Measurements from ENCODE around the gene GRB10. TPM values are rescaled to one million over a fixed set of nuclear protein-coding genes. Genes with fewer than 3 reads are reported as not detected.

GRB10 gene
- total RNA-seq, 8 experiments from 2014 or later, result 14.7 to 38.6 (median 30.9) TPM

GRCh38 chr7:50653126-50653864, 129.4 kb downstream of the GRB10 start:
- ATAC-seq (replicated peaks in 6 of 8), result peak in 5 of 8 experiments; percentile 21 to 96 (median 88)
- Histone ChIP-seq H3K27ac (no peak overlapping the region), H3K4me3 (no peak overlapping the region), H3K4me1 (replicated peaks in 1 of 2) (no peaks in the 10 kb centered on the region)
- 0 to 98% (median 89%) methylated on average over 2 to 9 of the region's 16 CpGs; no CpG with 5 or more reads in 4 of the 10 experiments for WGBS, 10 experiments
- in situ Hi-C loops (cut with MboI; ENCODE audit: low pct_unique_long_range_greater_than_20kb in 2 of 9, low sequenced_read_pairs in 9 of 9, unreplicated experiment in 9 of 9), result no loop called here

DNA sequence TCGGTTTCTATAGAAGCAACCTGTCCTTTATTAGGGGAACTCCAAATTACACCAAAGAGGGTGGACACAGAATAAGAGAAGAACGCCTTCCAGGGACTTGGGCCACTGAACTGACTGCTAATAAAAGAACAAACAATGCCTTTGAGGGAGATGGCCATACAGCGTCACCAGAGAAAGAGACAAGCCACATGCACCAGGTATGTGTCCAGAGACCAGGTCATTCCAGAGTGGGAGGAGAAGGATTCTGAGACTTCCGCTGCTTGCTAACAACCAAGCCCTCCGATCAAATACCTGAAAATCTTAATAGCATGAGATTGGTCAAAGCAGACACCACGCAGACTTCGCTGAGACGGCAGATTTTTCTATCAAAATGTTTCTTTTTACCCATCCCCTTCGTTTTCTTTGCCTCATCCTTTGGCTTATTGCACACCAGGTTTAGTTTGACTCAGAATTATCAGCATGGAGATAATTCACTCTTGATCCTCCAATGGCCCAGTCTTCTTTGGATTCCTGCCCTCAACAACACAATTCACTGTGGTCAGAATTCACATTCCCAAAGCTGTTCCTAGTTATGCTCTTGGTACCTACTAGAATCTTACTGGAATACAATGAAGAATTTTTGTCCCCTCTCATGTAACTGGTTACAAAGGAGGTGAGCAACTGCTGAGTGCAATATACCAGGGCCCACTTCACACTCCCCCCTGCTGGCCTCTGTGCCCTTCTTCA, 130.1 kb downstream of the GRB10 start:
- 79 to 100% (median 93%) methylated on average over 3 to 8 of the region's 9 CpGs; no CpG with 5 or more reads in 2 of the 10 experiments for WGBS, 10 experiments
- H3K27ac ChIP-seq, result no peak overlapping the region
- H3K4me3 ChIP-seq, result no peak overlapping the region
- no peaks in the 10 kb centered on the region for H3K4me1 ChIP-seq (replicated peaks in 1 of 2)
- ATAC-seq (replicated peaks in 6 of 8), result no peak
- in situ Hi-C loops (cut with MboI; ENCODE audit: low pct_unique_long_range_greater_than_20kb in 2 of 9, low sequenced_read_pairs in 9 of 9, unreplicated experiment in 9 of 9), result no loop called here

DNA sequence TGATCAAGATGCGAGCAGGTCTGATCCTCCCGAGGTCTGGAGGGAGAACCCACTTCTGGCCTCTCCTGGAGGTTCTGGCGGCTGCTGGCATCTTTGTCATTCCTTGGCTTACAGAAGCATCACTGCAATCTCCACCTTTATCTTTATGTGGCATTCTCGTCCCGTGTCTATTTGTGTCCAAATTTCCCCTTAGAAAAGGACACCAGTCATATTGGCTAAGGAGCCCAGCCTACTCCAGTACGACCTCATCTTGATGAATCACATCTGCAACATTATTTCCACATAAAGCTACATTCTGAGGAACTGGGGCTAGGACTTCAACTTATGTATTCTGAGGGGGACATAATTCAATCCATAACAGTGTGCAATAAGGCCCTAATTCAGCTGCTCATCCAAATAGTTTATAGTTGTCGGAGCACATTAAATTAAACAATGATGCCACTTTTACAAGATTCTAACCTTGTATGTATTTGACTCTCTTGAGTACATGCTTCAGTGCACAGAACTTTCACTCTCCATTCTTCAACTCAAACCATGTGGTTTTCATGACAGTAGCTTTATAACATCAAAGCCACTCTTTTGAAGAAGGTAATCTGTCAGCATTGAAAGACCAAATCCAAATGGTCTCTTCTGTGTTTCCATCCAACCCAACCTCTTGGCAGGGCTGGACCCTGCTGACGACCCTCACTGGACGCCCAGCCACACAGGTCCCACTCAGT, 131.3 kb downstream of the GRB10 start:
- no peak for ATAC-seq (replicated peaks in 6 of 8)
- Histone ChIP-seq H3K27ac (no peak overlapping the region), H3K4me3 (no peak overlapping the region), H3K4me1 (replicated peaks in 1 of 2) (no peaks in the 10 kb centered on the region)
- WGBS, 10 experiments, result 64 to 100% (median 97%) methylated on average over 1 to 8 of the region's 9 CpGs; no CpG with 5 or more reads in 1 of the 10 experiments
- in situ Hi-C loops (cut with MboI; ENCODE audit: low pct_unique_long_range_greater_than_20kb in 2 of 9, low sequenced_read_pairs in 9 of 9, unreplicated experiment in 9 of 9), result no loop called here

DNA sequence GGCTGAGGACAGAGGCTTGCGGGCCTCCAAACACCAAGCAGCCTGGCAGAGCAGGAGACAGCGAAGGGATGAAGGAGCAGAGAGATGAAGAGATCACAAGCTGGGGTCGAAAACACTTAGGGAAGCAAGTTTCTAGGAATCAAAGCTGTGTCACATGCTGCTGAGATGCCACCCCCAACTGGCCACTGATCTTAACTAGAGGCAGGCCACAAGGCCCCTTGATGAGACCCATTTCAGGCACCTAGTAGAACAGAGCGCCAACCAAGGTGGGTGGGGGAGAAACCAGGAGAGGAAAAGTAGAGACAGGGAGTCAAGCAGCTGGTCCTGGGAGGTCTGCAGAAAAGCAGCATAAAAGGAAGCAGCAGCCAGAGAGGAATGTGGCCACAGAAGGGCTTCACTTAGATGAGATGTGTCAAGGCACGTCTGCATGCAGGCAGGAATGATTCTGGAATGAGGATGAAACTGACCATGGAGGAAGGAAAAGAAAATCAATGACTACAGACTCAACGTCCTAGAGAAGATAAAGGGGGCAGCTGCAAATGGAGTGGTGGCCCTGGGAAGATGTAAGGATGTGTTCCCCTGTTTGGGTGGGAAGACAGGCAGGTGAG, 132.5 kb downstream of the GRB10 start:
- H3K4me3 ChIP-seq, result no peak overlapping the region
- 40 to 100% (median 100%) methylated on average over 2 to 4 of the region's 6 CpGs; no CpG with 5 or more reads in 1 of the 10 experiments for WGBS, 10 experiments
- in situ Hi-C loops (cut with MboI; ENCODE audit: low pct_unique_long_range_greater_than_20kb in 2 of 9, low sequenced_read_pairs in 9 of 9, unreplicated experiment in 9 of 9), result no loop called here
- ATAC-seq (replicated peaks in 6 of 8), result no peak
- H3K4me1 ChIP-seq (replicated peaks in 1 of 2), result no peaks in the 10 kb centered on the region
- no peak overlapping the region for H3K27ac ChIP-seq

DNA sequence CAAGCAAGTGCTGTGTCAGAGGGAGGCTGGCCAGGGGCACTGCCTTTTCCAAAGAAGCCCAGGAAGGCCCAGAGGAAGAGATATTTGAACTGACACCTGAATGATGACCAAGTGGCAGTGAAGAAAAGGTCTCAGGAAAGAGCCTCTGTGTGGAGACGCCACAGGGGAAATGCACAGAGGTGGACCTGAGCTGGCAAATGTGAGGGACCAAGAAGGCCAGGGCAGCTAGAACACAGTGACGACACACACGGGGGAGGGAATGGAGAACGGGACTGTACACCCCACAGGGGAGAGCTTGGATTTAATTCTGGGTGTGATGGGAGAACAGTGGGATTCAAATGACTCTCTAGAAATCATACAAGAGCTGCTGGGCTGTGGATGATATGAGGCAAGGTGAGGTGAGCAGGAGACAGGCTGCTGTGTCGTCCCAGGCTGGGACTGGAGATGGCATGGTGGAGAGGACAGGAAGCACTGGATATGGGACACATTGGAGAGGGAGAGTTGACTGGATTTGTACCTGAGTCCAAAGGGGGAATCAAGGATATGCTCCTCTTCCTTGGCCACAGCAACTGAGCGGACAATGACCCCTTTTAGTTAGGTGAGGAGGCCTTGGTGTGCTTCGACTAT, 133.3 kb downstream of the GRB10 start:
- Histone ChIP-seq H3K4me3 (no peak overlapping the region), H3K27ac (no peak overlapping the region), H3K4me1 (replicated peaks in 1 of 2) (no peaks in the 10 kb centered on the region)
- in situ Hi-C loops (cut with MboI; ENCODE audit: low pct_unique_long_range_greater_than_20kb in 2 of 9, low sequenced_read_pairs in 9 of 9, unreplicated experiment in 9 of 9), result no loop called here
- no peak for ATAC-seq (replicated peaks in 6 of 8)
- WGBS, 10 experiments, result 67 to 100% (median 90%) methylated on average over 1 to 6 of the region's 7 CpGs; no CpG with 5 or more reads in 2 of the 10 experiments

DNA sequence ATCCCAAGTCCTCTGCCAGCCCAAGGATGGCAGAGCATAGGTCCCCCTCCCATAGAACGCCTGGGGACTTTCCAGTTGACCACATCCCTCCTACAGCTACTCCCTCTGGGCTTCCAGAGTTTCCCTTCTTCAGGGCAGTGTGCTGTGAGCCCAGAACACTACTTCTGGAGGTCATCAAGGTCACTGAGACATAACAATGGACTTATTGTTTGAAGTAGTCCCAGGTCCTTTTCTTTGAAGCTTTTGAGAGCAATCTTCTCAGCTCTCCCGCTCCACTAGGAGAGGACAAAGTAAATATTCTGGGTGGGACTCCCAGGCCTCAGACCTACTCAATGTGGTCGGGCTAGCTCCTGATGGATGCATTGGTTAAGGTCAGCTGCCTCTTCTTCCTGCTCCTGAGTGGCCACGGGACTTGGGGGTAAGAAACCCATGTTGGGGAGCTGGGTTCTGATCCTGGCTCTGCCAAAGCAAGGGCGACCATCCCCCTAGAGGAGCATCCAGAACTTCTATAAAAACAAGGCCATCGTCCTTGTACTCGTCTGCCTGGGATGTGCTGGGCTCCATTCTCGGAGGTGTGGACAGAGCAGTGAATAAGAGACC, 134.0 kb downstream of the GRB10 start:
- no peak overlapping the region for H3K4me3 ChIP-seq
- no peak overlapping the region for H3K27ac ChIP-seq
- no peaks in the 10 kb centered on the region for H3K4me1 ChIP-seq (replicated peaks in 1 of 2)
- no peak for ATAC-seq (replicated peaks in 6 of 8)
- WGBS, 10 experiments, result 43 to 93% (median 80%) methylated on average over 1 to 7 of the region's 8 CpGs; no CpG with 5 or more reads in 2 of the 10 experiments
- in situ Hi-C loops (cut with MboI; ENCODE audit: low pct_unique_long_range_greater_than_20kb in 2 of 9, low sequenced_read_pairs in 9 of 9, unreplicated experiment in 9 of 9), result no loop called here

- Histone ChIP-seq H3K4me3 (no peak overlapping the region), H3K4me1 (replicated peaks in 1 of 2) (no peaks in the 10 kb centered on the region), H3K27ac (no peak overlapping the region)
- no peak for ATAC-seq (replicated peaks in 6 of 8)
- WGBS, 10 experiments, result 58 to 100% (median 83%) methylated on average over 2 to 10 of the region's 11 CpGs; no CpG with 5 or more reads in 3 of the 10 experiments
- in situ Hi-C loops (cut with MboI; ENCODE audit: low pct_unique_long_range_greater_than_20kb in 2 of 9, low sequenced_read_pairs in 9 of 9, unreplicated experiment in 9 of 9), result no loop called here
Measured at GRCh38 chr7:50648076-50648475, 134.6 kb downstream of the GRB10 start.

DNA sequence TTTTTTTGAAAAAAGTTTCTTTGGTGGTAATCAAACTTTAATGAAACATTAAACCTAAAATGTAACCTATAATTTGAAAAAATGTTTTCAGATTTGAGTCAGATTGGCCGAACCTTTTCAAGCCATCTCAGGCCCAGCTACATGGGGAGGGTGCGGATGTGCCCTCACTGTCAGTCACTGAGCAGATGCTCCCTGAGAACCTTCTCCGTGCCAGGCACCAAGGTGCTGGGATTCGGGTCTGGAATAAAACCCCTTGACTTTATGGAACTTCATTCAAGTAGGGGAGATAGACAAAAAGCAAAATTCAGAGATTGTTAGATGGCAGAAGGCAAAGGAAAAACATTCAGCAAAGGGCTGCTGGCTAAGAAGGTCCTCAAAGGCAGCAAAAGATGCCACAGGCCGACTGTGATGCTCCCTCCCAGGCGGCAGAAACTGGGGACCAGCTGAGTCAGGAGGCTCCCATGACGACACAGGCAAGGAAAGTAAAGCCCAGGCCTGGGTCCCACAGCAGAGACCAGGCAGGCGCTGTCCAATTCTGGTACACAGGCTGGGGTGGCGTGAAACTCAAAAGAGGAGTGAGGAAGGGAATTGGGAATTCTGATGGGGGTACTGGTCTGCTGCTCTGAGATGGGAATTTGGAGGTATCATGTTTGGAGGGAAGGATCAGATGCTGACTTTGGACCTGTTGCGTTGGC, 135.3 kb downstream of the GRB10 start:
- no peak for ATAC-seq (replicated peaks in 6 of 8)
- H3K27ac ChIP-seq, result no peak overlapping the region
- 90 to 100% (median 97%) methylated on average over 1 to 6 of the region's 10 CpGs; no CpG with 5 or more reads in 2 of the 10 experiments for WGBS, 10 experiments
- in situ Hi-C loops (cut with MboI; ENCODE audit: low pct_unique_long_range_greater_than_20kb in 2 of 9, low sequenced_read_pairs in 9 of 9, unreplicated experiment in 9 of 9), result no loop called here
- no peaks in the 10 kb centered on the region for H3K4me1 ChIP-seq (replicated peaks in 1 of 2)
- no peak overlapping the region for H3K4me3 ChIP-seq

DNA sequence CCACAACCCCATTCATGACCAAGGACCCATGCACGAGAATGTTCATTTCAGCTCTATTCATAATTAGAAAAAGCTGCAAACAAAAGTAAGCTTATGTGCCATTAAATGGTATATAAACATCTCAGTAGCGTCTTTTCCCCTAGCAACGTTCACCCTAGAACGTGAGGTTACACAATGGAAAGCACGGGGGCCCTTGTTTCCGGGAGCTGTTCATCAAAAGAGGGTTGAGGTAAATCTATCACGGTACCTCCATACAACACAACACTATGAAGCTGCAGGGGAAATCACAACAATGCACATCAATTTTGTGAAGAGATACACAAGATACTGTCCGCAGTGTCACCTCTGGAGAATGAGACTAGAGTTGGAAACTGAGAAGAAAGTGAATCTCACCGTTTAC, 136.6 kb downstream of the GRB10 start:
- H3K27ac ChIP-seq, result no peak overlapping the region
- H3K4me3 ChIP-seq, result no peak overlapping the region
- 80 to 94% (median 89%) methylated on average over 2 to 9 of the region's 9 CpGs for WGBS, 10 experiments
- H3K4me1 ChIP-seq (replicated peaks in 1 of 2), result no peaks in the 10 kb centered on the region
- in situ Hi-C loops (cut with MboI; ENCODE audit: low pct_unique_long_range_greater_than_20kb in 2 of 9, low sequenced_read_pairs in 9 of 9, unreplicated experiment in 9 of 9), result no loop called here
- no peak for ATAC-seq (replicated peaks in 6 of 8)

GRCh38 chr7:50645186-50645585, 137.5 kb downstream of the GRB10 start:
- H3K27ac ChIP-seq, result no peak overlapping the region
- in situ Hi-C loops (cut with MboI; ENCODE audit: low pct_unique_long_range_greater_than_20kb in 2 of 9, low sequenced_read_pairs in 9 of 9, unreplicated experiment in 9 of 9), result no loop called here
- H3K4me1 ChIP-seq (replicated peaks in 1 of 2), result no peaks in the 10 kb centered on the region
- no peak for ATAC-seq (replicated peaks in 6 of 8)
- no peak overlapping the region for H3K4me3 ChIP-seq

DNA sequence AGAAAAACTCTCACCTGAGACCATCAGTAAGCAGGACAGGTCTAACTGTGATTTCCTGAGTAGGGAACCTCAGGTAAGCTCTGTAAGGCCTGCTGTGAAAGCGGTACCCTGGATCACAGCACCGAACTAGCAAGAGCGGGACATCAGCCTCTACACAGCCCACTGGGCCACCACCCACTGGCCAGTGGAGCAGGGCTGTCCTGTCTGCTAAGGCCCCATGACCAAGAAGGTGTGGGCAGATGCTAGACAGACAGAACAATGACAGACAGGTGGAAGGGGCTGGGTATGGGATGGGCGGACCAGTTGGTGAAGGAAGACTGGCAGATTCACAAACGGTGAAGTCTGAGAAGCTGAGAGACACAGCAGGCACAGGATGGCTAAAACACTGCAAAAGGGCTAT, 138.1 kb downstream of the GRB10 start:
- WGBS, 10 experiments, result 80 to 100% (median 88%) methylated on average over 1 to 3 of the region's 5 CpGs; no CpG with 5 or more reads in 4 of the 10 experiments
- no peak overlapping the region for H3K27ac ChIP-seq
- in situ Hi-C loops (cut with MboI; ENCODE audit: low pct_unique_long_range_greater_than_20kb in 2 of 9, low sequenced_read_pairs in 9 of 9, unreplicated experiment in 9 of 9), result no loop called here
- H3K4me3 ChIP-seq, result no peak overlapping the region
- no peak for ATAC-seq (replicated peaks in 6 of 8)
- H3K4me1 ChIP-seq (replicated peaks in 1 of 2), result no peaks in the 10 kb centered on the region

DNA sequence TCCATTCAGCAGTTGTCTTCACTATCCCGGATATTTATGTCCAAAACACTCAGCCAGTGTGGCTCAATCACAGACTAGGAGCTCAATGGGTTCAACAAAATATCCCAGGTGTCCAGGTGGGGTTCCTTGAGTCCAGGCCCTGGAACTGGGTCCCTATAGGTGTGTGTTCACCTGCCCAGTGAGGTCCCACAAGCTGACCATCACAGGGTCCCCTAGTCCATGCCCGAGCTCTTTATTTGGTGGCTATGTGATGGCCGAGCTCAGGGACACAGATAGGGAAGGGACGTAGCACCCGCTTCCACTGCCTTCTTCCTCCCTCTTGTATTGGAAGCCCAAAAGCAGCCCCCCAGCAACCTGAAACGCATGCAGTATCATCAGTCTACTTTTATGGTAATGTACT, 138.6 kb downstream of the GRB10 start:
- H3K4me1 ChIP-seq (replicated peaks in 1 of 2), result no peaks in the 10 kb centered on the region
- WGBS, 10 experiments, result 78 to 100% (median 91%) methylated on average over 1 to 4 of the region's 6 CpGs; no CpG with 5 or more reads in 2 of the 10 experiments
- H3K4me3 ChIP-seq, result no peak overlapping the region
- H3K27ac ChIP-seq, result no peak overlapping the region
- ATAC-seq (replicated peaks in 6 of 8), result no peak
- in situ Hi-C loops (cut with MboI; ENCODE audit: low pct_unique_long_range_greater_than_20kb in 2 of 9, low sequenced_read_pairs in 9 of 9, unreplicated experiment in 9 of 9), result no loop called here
